ENCODE data around the gene TOP2B. TPM values are rescaled to one million over a fixed set of nuclear protein-coding genes. Genes with fewer than 3 reads are reported as not detected.

TOP2B gene
- polyA plus RNA-seq, 1 experiment: 13.6 TPM

- no peak for TF ChIP-seq CTCF (IDR thresholded peaks at IDR 0.05; ENCODE audit: insufficient read depth, low read depth, low read length)
- Histone ChIP-seq H3K27me3 (ENCODE audit: control insufficient read depth, insufficient read depth, low read length) (no peaks in the 10 kb centered on the region), H3K36me3 (ENCODE audit: control insufficient read depth, insufficient read depth, low read length) (no peaks in the 10 kb centered on the region), H3K4me3 (ENCODE audit: low read depth, low read length) (no peak overlapping the region)
- CTCF ChIA-PET: interaction anchor here (1.1 to 1.5 kb wide), 3 partner anchors 11 to 16 kb away, joined by 3 to 4 read pairs (median 3); no protein-coding TSS in a partner anchor
- POLR2A ChIA-PET: no interaction called here
- no peak for DNase-seq (ENCODE audit: low read depth)
Observed at GRCh38 chr3:25576831-25577454, 87.8 kb downstream of the TOP2B start.

GRCh38 chr3:25576146-25576545, 88.6 kb downstream of the TOP2B start:
- Histone ChIP-seq H3K27me3 (ENCODE audit: control insufficient read depth, insufficient read depth, low read length) (no peaks in the 10 kb centered on the region), H3K36me3 (ENCODE audit: control insufficient read depth, insufficient read depth, low read length) (no peaks in the 10 kb centered on the region), H3K4me3 (ENCODE audit: low read depth, low read length) (no peak overlapping the region)
- CTCF ChIA-PET: interaction anchor here (0.9 to 1.5 kb wide), 3 partner anchors 12 to 18 kb away, joined by 3 to 4 read pairs (median 3); no protein-coding TSS in a partner anchor
- no peak for TF ChIP-seq CTCF (IDR thresholded peaks at IDR 0.05; ENCODE audit: insufficient read depth, low read depth, low read length)
- POLR2A ChIA-PET: no interaction called here
- no peak for DNase-seq (ENCODE audit: low read depth)

- CTCF ChIA-PET: interaction anchor here (0.9 to 2.6 kb wide), 4 partner anchors 13 to 120 kb away, joined by 3 to 8 read pairs (median 6); no protein-coding TSS in a partner anchor
- POLR2A ChIA-PET: no interaction called here
Observed at GRCh38 chr3:25575001-25575400, 89.7 kb downstream of the TOP2B start.

GRCh38 chr3:25574172-25574765, 90.4 kb downstream of the TOP2B start:
- no peak overlapping the region for H3K4me3 ChIP-seq (ENCODE audit: low read depth, low read length)
- DNase-seq (ENCODE audit: low read depth): no peak
- H3K27me3 ChIP-seq (ENCODE audit: control insufficient read depth, insufficient read depth, low read length): no peaks in the 10 kb centered on the region
- POLR2A ChIA-PET: no interaction called here
- CTCF ChIA-PET: interaction anchor here (1.0 to 2.6 kb wide), 5 partner anchors 11 to 133 kb away, joined by 3 to 8 read pairs (median 6); no protein-coding TSS in a partner anchor
- no peak for TF ChIP-seq CTCF (IDR thresholded peaks at IDR 0.05; ENCODE audit: insufficient read depth, low read depth, low read length)
- no peaks in the 10 kb centered on the region for H3K36me3 ChIP-seq (ENCODE audit: control insufficient read depth, insufficient read depth, low read length)

More at GRCh38 chr3:25575001-25575400, 89.7 kb downstream of the TOP2B start:
- DNase-seq (ENCODE audit: low read depth): no peak
- TF ChIP-seq CTCF (IDR thresholded peaks at IDR 0.05; ENCODE audit: insufficient read depth, low read depth, low read length): no peak
- Histone ChIP-seq H3K36me3 (ENCODE audit: control insufficient read depth, insufficient read depth, low read length) (no peaks in the 10 kb centered on the region), H3K27me3 (ENCODE audit: control insufficient read depth, insufficient read depth, low read length) (no peaks in the 10 kb centered on the region), H3K4me3 (ENCODE audit: low read depth, low read length) (no peak overlapping the region)

GRCh38 chr3:25573386-25574171, 91.1 kb downstream of the TOP2B start:
- no peak for TF ChIP-seq CTCF (IDR thresholded peaks at IDR 0.05; ENCODE audit: insufficient read depth, low read depth, low read length)
- peak; percentile 57 for DNase-seq (ENCODE audit: low read depth)
- Histone ChIP-seq H3K4me3 (ENCODE audit: low read depth, low read length) (no peak overlapping the region), H3K36me3 (ENCODE audit: control insufficient read depth, insufficient read depth, low read length) (no peaks in the 10 kb centered on the region), H3K27me3 (ENCODE audit: control insufficient read depth, insufficient read depth, low read length) (no peaks in the 10 kb centered on the region)
- POLR2A ChIA-PET: no interaction called here
- CTCF ChIA-PET: interaction anchor here (1.0 to 2.6 kb wide), 6 partner anchors 12 to 132 kb away, joined by 3 to 8 read pairs (median 5); no protein-coding TSS in a partner anchor
